ENCODE measurements around the gene RNF151.

- peak; percentile 72 for TF ChIP-seq POLR2A (IDR thresholded peaks at IDR 0.05)
- TF ChIP-seq, protein P1, sequence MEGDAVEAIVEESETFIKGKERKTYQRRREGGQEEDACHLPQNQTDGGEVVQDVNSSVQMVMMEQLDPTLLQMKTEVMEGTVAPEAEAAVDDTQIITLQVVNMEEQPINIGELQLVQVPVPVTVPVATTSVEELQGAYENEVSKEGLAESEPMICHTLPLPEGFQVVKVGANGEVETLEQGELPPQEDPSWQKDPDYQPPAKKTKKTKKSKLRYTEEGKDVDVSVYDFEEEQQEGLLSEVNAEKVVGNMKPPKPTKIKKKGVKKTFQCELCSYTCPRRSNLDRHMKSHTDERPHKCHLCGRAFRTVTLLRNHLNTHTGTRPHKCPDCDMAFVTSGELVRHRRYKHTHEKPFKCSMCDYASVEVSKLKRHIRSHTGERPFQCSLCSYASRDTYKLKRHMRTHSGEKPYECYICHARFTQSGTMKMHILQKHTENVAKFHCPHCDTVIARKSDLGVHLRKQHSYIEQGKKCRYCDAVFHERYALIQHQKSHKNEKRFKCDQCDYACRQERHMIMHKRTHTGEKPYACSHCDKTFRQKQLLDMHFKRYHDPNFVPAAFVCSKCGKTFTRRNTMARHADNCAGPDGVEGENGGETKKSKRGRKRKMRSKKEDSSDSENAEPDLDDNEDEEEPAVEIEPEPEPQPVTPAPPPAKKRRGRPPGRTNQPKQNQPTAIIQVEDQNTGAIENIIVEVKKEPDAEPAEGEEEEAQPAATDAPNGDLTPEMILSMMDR (IDR thresholded peaks at IDR 0.05) = no peak
Observed at GRCh38 chr16:1991948-1992703, 25.5 kb downstream of the RNF151 start.

All from transverse colon (tissue), 3 donors.